ENCODE measurements around the gene TGM3.

The TGM3 gene

DNA sequence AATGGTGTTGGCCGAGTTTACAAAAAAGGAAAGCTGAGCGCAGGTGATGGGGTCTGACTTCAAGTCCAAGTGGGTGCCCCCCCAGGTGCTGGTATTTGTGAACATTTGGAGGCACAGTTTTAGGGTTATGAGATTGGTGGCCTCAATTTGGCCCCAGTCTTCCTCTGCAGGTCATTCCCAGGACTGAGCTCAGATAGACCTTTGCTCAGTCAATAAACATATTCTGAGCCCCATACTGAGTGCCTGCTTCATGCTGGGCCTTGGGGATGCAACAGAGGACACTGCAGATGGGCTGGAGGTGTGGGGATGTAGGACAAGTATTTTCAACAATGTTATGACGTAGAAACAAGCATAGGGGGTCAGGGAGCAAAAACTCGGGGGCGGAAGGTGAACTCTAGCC, 33.5 kb downstream of the TGM3 start:
- no peak for DNase-seq (ENCODE audit: extremely low spot score)
- no peak for TF ChIP-seq CTCF (IDR thresholded peaks at IDR 0.05; ENCODE audit: control extremely low read depth, extremely low read depth, low read depth, missing control alignments)
- CTCF ChIA-PET = no interaction called here
- POLR2A ChIA-PET = no interaction called here

DNA sequence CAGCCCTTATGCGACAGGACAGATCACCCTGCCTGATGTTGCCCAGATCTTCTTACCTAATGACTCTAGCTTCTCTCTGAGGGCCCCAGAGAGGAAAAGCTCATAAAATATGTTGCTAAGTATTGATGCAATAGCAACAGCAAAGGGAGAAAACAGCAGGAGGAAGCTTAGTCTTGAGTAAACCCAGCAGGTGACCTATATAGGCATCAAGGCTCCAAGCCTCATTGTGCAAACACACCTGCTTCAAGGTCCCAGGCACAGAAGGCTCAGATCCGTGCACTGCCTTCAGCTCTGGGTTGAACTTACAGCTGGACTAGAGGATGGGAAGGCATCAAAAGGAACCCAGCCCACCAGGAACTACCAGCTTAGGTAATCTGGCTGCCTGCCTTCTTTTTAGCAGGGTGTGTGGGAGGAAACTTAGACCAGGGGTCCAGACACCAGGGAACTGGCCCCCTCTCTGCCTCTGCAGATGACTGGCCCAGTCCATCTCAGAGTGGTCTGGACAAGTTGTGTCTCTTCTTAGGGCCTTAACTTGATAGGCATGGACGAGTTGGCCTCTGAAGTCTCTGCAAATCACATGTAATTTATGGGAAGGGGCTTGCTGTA, 34.4 kb downstream of the TGM3 start:
- ChIA-PET CTCF (interaction anchor here (0.7 kb wide), 1 partner anchor 11 kb away, joined by 3 read pairs; no protein-coding TSS in a partner anchor), POLR2A (no interaction called here)
- DNase-seq (ENCODE audit: extremely low spot score) = no peak
- no peak for TF ChIP-seq CTCF (IDR thresholded peaks at IDR 0.05; ENCODE audit: control extremely low read depth, extremely low read depth, low read depth, missing control alignments)

DNA sequence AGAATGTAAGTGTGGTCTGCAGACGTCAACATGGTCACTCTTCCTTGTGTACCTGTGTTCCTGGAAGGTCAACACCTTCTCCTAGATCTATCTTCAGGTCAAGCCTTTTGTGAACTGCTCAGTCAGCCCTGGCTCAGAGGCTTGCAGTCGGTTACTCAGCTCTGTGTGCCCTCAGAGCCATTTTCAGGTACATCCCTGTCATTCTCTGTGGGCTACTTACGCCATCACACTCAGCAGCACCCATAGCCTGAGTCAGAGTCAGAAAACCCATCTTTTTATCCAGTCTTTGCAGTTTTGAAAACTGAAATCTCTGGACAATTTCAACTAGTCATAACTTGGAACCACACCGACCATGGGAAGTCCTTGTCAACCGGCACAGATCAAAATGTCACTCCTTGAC, 35.3 kb downstream of the TGM3 start:
- no peak for TF ChIP-seq CTCF (IDR thresholded peaks at IDR 0.05; ENCODE audit: control extremely low read depth, extremely low read depth, low read depth, missing control alignments)
- no peak for DNase-seq (ENCODE audit: extremely low spot score)
- ChIA-PET CTCF (no interaction called here), POLR2A (no interaction called here)

GRCh38 chr20:2331901-2332565, 36.2 kb downstream of the TGM3 start:
- no peak for TF ChIP-seq CTCF (IDR thresholded peaks at IDR 0.05; ENCODE audit: control extremely low read depth, extremely low read depth, low read depth, missing control alignments)
- no peak for DNase-seq (ENCODE audit: extremely low spot score)
- CTCF ChIA-PET = no interaction called here
- POLR2A ChIA-PET = no interaction called here

- no peak for TF ChIP-seq CTCF (IDR thresholded peaks at IDR 0.05; ENCODE audit: control extremely low read depth, extremely low read depth, low read depth, missing control alignments)
- ChIA-PET POLR2A (no interaction called here), CTCF (no interaction called here)
- no peak for DNase-seq (ENCODE audit: extremely low spot score)
Observed at GRCh38 chr20:2332711-2333110, 36.9 kb downstream of the TGM3 start.

- ChIA-PET CTCF (no interaction called here), POLR2A (no interaction called here)
- no peak for DNase-seq (ENCODE audit: extremely low spot score)
- no peak for TF ChIP-seq CTCF (IDR thresholded peaks at IDR 0.05; ENCODE audit: control extremely low read depth, extremely low read depth, low read depth, missing control alignments)
Observed at GRCh38 chr20:2333821-2334220, 38.0 kb downstream of the TGM3 start.
